Glutamatergic neuron (in vitro differentiated cells): ENCODE measurements around the gene PRXL2B. TPM values are rescaled to one million over a fixed set of nuclear protein-coding genes. Genes with fewer than 3 reads are reported as not detected.

Experiments
- DNase-seq: peaks from one replicate; pipeline ENCODE4 v3.0.0; 2022
- H3K27ac Mint-ChIP-seq: one replicate; pipeline ENCODE4 v1.8.0; 2020; ENCODE audit warnings: mild to moderate bottlenecking, mixed read lengths, inconsistent platforms; ENCODE audit not compliant: unreplicated experiment
- H3K27me3 Mint-ChIP-seq: one replicate; pipeline ENCODE4 v1.8.0; 2020; ENCODE audit warnings: mild to moderate bottlenecking, moderate library complexity, mixed read lengths, inconsistent platforms; ENCODE audit not compliant: unreplicated experiment
- H3K36me3 Mint-ChIP-seq: one replicate; pipeline ENCODE4 v1.8.0; 2020; ENCODE audit warnings: mild to moderate bottlenecking, mixed read lengths, inconsistent platforms; ENCODE audit not compliant: unreplicated experiment
- H3K4me1 Mint-ChIP-seq: one replicate; pipeline ENCODE4 v1.8.0; 2020; ENCODE audit warnings: mild to moderate bottlenecking, low read depth, mixed read lengths, inconsistent platforms; ENCODE audit not compliant: unreplicated experiment
- H3K4me3 Mint-ChIP-seq: one replicate; pipeline ENCODE4 v1.8.0; 2020; ENCODE audit warnings: mild to moderate bottlenecking, mixed read lengths, inconsistent platforms; ENCODE audit not compliant: unreplicated experiment
- H3K9me3 Mint-ChIP-seq: one replicate; pipeline ENCODE4 v1.8.0; 2020; ENCODE audit warnings: mild to moderate bottlenecking, moderate library complexity, mixed read lengths, inconsistent platforms; ENCODE audit not compliant: unreplicated experiment
- CTCF ChIP-seq: fragments of 200-600 bp; sonication (generic); IDR thresholded peaks from one replicate; pipeline ENCODE4 v1.5.0; 2021; ENCODE audit not compliant: partially characterized antibody, unreplicated experiment
- total RNA-seq: library from RNA; stranded (reverse); fragmentation: NEBNext Ultra II Directional; extraction: Animal tissue kit (Norgen Biotek cat#: 25700); gene quantifications from one replicate; pipeline ENCODE4 v1.2.1, GENCODE V29; 2021; ENCODE audit not compliant: unreplicated experiment

Gene PRXL2B
- total RNA-seq, 1 donor from 2014 or later, result 46.1 TPM

- Mint-ChIP-seq H3K27ac (peak overlapping the region; percentile 54), H3K4me1 (peaks cover 19% of the 10 kb centered on the region), H3K9me3 (peaks cover 1% of the 10 kb centered on the region), H3K4me3 (peak overlapping the region; percentile 85), H3K27me3 (no peaks in the 10 kb centered on the region), H3K36me3 (no peaks in the 10 kb centered on the region)
- peak; percentile 20 for DNase-seq
- TF ChIP-seq CTCF, result no peak
Measured at GRCh38 chr1:2584686-2585317, 1.8 kb upstream of the PRXL2B start.

GRCh38 chr1:2585318-2586092 is 1.1 kb upstream of the PRXL2B start:
- TF ChIP-seq CTCF, result no peak
- DNase-seq, result peak; percentile 55
- Mint-ChIP-seq H3K9me3 (peaks cover 1% of the 10 kb centered on the region), H3K27ac (peak overlapping the region; percentile 88), H3K4me1 (peaks cover 19% of the 10 kb centered on the region), H3K4me3 (peak overlapping the region; percentile 85), H3K27me3 (peaks cover 2% of the 10 kb centered on the region), H3K36me3 (no peaks in the 10 kb centered on the region)

DNA sequence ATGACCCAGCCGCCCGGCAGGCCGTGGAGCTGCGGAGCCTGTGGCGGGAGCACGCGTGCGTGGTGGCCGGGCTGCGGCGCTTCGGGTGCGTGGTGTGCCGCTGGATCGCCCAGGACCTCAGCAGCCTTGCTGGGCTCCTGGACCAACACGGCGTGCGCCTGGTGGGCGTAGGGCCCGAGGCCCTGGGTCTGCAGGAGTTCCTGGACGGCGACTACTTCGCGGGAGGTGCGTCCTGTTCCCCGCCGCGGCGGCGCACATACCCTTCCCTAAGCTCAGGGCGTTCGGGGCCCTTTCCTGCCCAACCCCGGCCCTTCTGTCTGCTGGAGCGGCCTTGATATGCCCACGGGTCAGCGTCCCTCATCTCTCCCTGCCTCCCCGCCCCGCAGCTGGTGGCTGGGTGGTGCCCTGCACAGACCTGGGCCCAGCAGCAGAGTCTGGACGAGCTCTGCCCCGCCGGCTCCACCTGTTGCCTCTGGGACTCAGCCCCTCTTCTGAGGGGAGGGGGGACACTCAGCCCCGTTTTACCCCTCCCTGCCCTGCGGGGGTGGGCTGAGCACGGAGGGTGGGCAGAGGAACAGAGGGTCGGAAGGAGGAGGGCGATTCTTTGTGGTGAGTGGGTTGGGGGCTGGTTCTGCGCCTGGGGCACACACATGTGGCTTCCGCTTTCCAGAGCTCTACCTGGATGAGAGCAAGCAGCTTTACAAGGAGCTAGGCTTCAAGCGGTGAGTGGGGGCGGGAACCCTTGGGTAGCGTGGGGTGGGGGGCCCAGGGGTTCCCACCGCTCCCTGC is 688 bp downstream of the PRXL2B start:
- Mint-ChIP-seq H3K27me3 (peaks cover 2% of the 10 kb centered on the region), H3K36me3 (no peaks in the 10 kb centered on the region), H3K27ac (no peak overlapping the region), H3K9me3 (peaks cover 1% of the 10 kb centered on the region), H3K4me1 (peaks cover 16% of the 10 kb centered on the region), H3K4me3 (peak overlapping the region; percentile 67)
- DNase-seq, result peak; percentile 53
- no peak for TF ChIP-seq CTCF

DNA sequence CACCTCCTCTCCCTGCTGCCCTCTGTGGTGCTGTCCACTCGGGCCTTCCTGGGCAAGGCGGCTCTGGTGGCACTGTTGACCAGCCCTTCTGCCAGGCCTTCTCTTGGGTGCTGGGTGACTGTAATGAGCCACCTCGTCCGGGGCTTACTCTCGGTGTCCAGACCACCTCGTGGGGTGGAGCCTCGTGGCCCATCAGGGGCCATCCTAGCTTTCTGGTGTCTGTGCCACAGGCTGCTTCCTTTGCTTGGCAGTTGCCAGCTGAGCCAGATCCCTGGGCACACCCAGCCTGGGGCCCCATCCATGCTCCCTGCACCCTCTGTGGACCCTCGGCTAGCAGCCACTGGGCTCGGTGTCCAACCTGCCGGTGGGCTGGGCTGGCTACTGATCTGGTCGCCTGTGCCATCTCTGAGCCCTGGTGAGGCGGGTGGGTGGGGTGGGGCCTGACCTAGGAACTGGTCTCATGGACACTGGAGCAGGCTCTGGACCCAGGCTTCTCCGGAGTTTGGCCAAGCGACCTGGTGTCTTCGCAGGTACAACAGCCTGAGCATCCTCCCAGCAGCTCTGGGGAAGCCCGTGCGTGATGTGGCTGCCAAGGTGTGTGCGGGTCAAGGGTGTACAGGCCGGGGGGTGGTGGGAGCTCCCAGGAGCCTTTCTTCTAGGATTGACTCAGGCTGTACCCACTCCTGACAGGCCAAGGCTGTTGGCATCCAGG is 1.4 kb downstream of the PRXL2B start:
- no peak for TF ChIP-seq CTCF
- peak; percentile 13 for DNase-seq
- Mint-ChIP-seq H3K27me3 (peaks cover 2% of the 10 kb centered on the region), H3K4me3 (peak overlapping the region; percentile 34), H3K4me1 (peaks cover 16% of the 10 kb centered on the region), H3K36me3 (no peaks in the 10 kb centered on the region), H3K27ac (no peak overlapping the region), H3K9me3 (peaks cover 1% of the 10 kb centered on the region)
